ENCODE data around the gene FILIP1L. TPM values are rescaled to one million over a fixed set of nuclear protein-coding genes. Genes with fewer than 3 reads are reported as not detected.
"Not testable (repeated sequence)": the region's sequence is repeated elsewhere in the genome, so short reads cannot be mapped to it uniquely, and the experiment has no call there.

FILIP1L gene
- total RNA-seq, 1 donor from 2014 or later, result 28.6 TPM

- ATAC-seq (peak; percentile 72), DNase-seq (no peak)
- intact Hi-C loops (cut with micrococcal nuclease), result loop anchor here (10.0 kb wide), 1 partner anchor 213 kb away; no protein-coding TSS in a partner anchor
Observed at GRCh38 chr3:100057716-100058575, 56.4 kb downstream of the FILIP1L start.

- ATAC-seq (no peak), DNase-seq (no peak)
- intact Hi-C loops (cut with micrococcal nuclease), result loop anchor here (10.0 kb wide), 1 partner anchor 209 kb away; no protein-coding TSS in a partner anchor
Observed at GRCh38 chr3:100053951-100054620, 60.2 kb downstream of the FILIP1L start.

- DNase-seq, ATAC-seq: not testable (repeated sequence)
- intact Hi-C loops (cut with micrococcal nuclease), result loop anchor here (10.0 kb wide), 1 partner anchor 207 kb away; no protein-coding TSS in a partner anchor
Observed at GRCh38 chr3:100051513-100051912, 62.8 kb downstream of the FILIP1L start.

- DNase-seq (no peak), ATAC-seq (no peak)
- intact Hi-C loops (cut with micrococcal nuclease), result no loop called here
Observed at GRCh38 chr3:100048248-100048647, 66.1 kb downstream of the FILIP1L start.

- no peak for DNase-seq
- intact Hi-C loops (cut with micrococcal nuclease), result no loop called here
Observed at GRCh38 chr3:100047455-100048141, 66.7 kb downstream of the FILIP1L start.

GRCh38 chr3:100046986-100047385 is 67.3 kb downstream of the FILIP1L start:
- DNase-seq (no peak), ATAC-seq (no peak)
- intact Hi-C loops (cut with micrococcal nuclease), result no loop called here

More at GRCh38 chr3:100047455-100048141, 66.7 kb downstream of the FILIP1L start:
- ATAC-seq, result peak; percentile 49

GRCh38 chr3:100045696-100046095 is 68.6 kb downstream of the FILIP1L start:
- intact Hi-C loops (cut with micrococcal nuclease), result no loop called here
- DNase-seq (peak; percentile 77), ATAC-seq (peak; percentile 76)

GRCh38 chr3:100044369-100044768 is 69.9 kb downstream of the FILIP1L start:
- intact Hi-C loops (cut with micrococcal nuclease), result no loop called here
- ATAC-seq, result no peak

GRCh38 chr3:100043271-100043670 is 71.0 kb downstream of the FILIP1L start:
- DNase-seq (no peak), ATAC-seq (no peak)
- intact Hi-C loops (cut with micrococcal nuclease), result no loop called here

More at GRCh38 chr3:100044369-100044768, 69.9 kb downstream of the FILIP1L start:
- DNase-seq, result no peak

- intact Hi-C loops (cut with micrococcal nuclease), result no loop called here
- ATAC-seq, result peak; percentile 15
- no peak for DNase-seq
Observed at GRCh38 chr3:100042166-100042981, 71.9 kb downstream of the FILIP1L start.

- peak; percentile 62 for ATAC-seq
- no peak for DNase-seq
- intact Hi-C loops (cut with micrococcal nuclease), result no loop called here
Observed at GRCh38 chr3:100041328-100041749, 73.0 kb downstream of the FILIP1L start.

- intact Hi-C loops (cut with micrococcal nuclease), result no loop called here
- DNase-seq, result no peak
- ATAC-seq, result peak; percentile 92
Observed at GRCh38 chr3:100040451-100041225, 73.7 kb downstream of the FILIP1L start.

GRCh38 chr3:100039075-100039474 is 75.2 kb downstream of the FILIP1L start:
- intact Hi-C loops (cut with micrococcal nuclease), result no loop called here
- ATAC-seq (no peak), DNase-seq (no peak)

GRCh38 chr3:100033903-100034471 is 80.3 kb downstream of the FILIP1L start:
- DNase-seq, result no peak
- ATAC-seq, result no peak
- intact Hi-C loops (cut with micrococcal nuclease), result no loop called here

GRCh38 chr3:100033184-100033583 is 81.1 kb downstream of the FILIP1L start:
- ATAC-seq (peak; percentile 43), DNase-seq (no peak)
- intact Hi-C loops (cut with micrococcal nuclease), result no loop called here

- intact Hi-C loops (cut with micrococcal nuclease), result no loop called here
- DNase-seq (no peak), ATAC-seq (peak; percentile 52)
Observed at GRCh38 chr3:100032243-100032642, 82.1 kb downstream of the FILIP1L start.

GRCh38 chr3:100030914-100031425 is 83.3 kb downstream of the FILIP1L start:
- intact Hi-C loops (cut with micrococcal nuclease), result no loop called here
- ATAC-seq (no peak), DNase-seq (no peak)
